ENCODE results near the gene DCAF5. TPM values are rescaled to one million over a fixed set of nuclear protein-coding genes. Genes with fewer than 3 reads are reported as not detected.
"Not testable (repeated sequence)": the region's sequence is repeated elsewhere in the genome, so short reads cannot be mapped to it uniquely, and the experiment has no call there.

The DCAF5 gene
- polyA plus RNA-seq, 3 donors, result 22.2 to 55.1 (median 30.6) TPM

DNA sequence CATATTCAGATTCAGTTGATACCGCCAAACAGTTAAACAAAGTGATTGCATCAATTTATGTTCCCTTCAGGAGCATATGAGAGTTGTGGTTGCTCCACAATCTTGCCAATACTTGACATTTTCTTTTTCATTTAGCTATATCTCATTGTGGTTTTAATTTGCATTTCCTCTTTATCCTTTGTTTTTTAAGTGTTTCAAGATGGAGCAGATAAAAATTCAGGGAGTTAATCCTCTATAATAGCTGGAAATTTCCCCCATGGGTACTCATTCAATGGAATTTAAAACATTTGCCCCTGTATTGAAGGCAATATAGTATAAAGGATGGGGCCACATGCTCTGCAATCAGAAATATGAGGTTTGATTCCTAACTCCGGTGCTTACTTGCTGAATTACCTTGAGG is 37.3 kb upstream of the DCAF5 start:
- H3K4me2 ChIP-seq (replicated peaks; ENCODE audit: extremely low read depth, low read length, poor library complexity, severe bottlenecking), result no peak overlapping the region
- no peak overlapping the region for H3K27ac Mint-ChIP-seq
- H3K79me2 ChIP-seq (ENCODE audit: insufficient read depth, low read length), result no peaks in the 10 kb centered on the region
- no peak overlapping the region for H3K4me3 Mint-ChIP-seq
- H4K20me1 ChIP-seq (ENCODE audit: insufficient read depth, low read length), result no peaks in the 10 kb centered on the region
- H3K36me3 ChIP-seq (replicated peaks in 1 of 2; ENCODE audit: control insufficient read depth in 1 of 2, insufficient read depth in 2 of 2, low read length in 2 of 2), result no peaks in the 10 kb centered on the region
- peaks cover 1 to 11% (median 6%) of the 10 kb centered on the region in 3 donors for H3K27me3 Mint-ChIP-seq (ENCODE audit: low read depth in 3 of 3)
- intact Hi-C loops (cut with micrococcal nuclease), result no loop called here
- H3K27me3 ChIP-seq (ENCODE audit: control insufficient read depth in 2 of 2, insufficient read depth in 2 of 2, low read length in 2 of 2), result no peaks in the 10 kb centered on the region
- H3K4me3 ChIP-seq (replicated peaks in 1 of 3; ENCODE audit: low read depth in 2 of 3, low read length in 3 of 3), result no peak overlapping the region
- no peaks in the 10 kb centered on the region for H3K9me3 ChIP-seq (replicated peaks in 1 of 2; ENCODE audit: control insufficient read depth in 1 of 2, insufficient read depth in 1 of 2, low read length in 2 of 2)
- H3K27ac ChIP-seq (ENCODE audit: low read depth in 1 of 2, low read length in 2 of 2), result no peak overlapping the region
- peaks cover 9% of the 10 kb centered on the region in 2 donors for H3K4me1 ChIP-seq (ENCODE audit: control insufficient read depth in 1 of 2, insufficient read depth in 2 of 2, low read length in 2 of 2)
- no peak overlapping the region for H2AFZ ChIP-seq (ENCODE audit: insufficient read depth, low read depth, low read length, poor library complexity, severe bottlenecking)
- H3K9ac ChIP-seq (ENCODE audit: insufficient read depth, low read length, poor library complexity, severe bottlenecking), result no peak overlapping the region
- peaks cover 11% of the 10 kb centered on the region for H3K4me1 Mint-ChIP-seq
- no peak for TF ChIP-seq CTCF (IDR thresholded peaks at IDR 0.05)
- no peaks in the 10 kb centered on the region for H3K36me3 Mint-ChIP-seq
- peaks cover 0 to 2% (median 0%) of the 10 kb centered on the region in 7 donors for H3K9me3 Mint-ChIP-seq
- WGBS (ENCODE audit: insufficient coverage), result no CpG with 5 or more reads among the region's 2 CpGs
- DNase-seq, result no peak

DNA sequence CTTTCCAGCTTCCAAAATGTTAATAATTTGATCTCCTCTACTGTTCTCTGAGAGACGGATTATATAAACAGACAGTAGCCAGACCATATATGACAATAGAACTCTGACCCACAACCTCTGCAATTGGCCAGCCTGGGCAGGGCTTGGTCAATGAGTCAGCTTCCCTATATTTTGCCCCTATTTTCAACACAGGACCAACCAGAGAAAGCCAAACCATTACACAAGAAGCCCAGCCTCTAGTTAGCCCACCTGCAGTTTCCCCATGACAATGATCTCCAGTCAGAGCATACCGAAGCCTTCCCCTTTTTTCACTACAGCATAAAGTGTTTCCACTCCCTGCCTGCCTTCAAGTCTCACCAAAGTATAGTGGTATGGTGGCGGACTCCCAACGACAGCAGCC is 30.8 kb upstream of the DCAF5 start:
- TF ChIP-seq CTCF (IDR thresholded peaks at IDR 0.05), result no peak
- WGBS (ENCODE audit: insufficient coverage), result 63% methylated on average over 1 of the region's 4 CpGs
- H4K20me1 ChIP-seq (ENCODE audit: insufficient read depth, low read length), result no peaks in the 10 kb centered on the region
- no peaks in the 10 kb centered on the region for H3K9me3 ChIP-seq (replicated peaks in 1 of 2; ENCODE audit: control insufficient read depth in 1 of 2, insufficient read depth in 1 of 2, low read length in 2 of 2)
- H3K4me3 Mint-ChIP-seq, result no peak overlapping the region
- no peak overlapping the region for H3K4me3 ChIP-seq (replicated peaks in 1 of 3; ENCODE audit: low read depth in 2 of 3, low read length in 3 of 3)
- H3K27me3 Mint-ChIP-seq (ENCODE audit: low read depth in 3 of 3), result peaks cover 1 to 6% (median 4%) of the 10 kb centered on the region in 3 donors
- H3K27ac Mint-ChIP-seq, result no peak overlapping the region
- intact Hi-C loops (cut with micrococcal nuclease), result no loop called here
- H3K27ac ChIP-seq (ENCODE audit: low read depth in 1 of 2, low read length in 2 of 2), result no peak overlapping the region
- no peaks in the 10 kb centered on the region for H3K36me3 ChIP-seq (replicated peaks in 1 of 2; ENCODE audit: control insufficient read depth in 1 of 2, insufficient read depth in 2 of 2, low read length in 2 of 2)
- H3K4me1 Mint-ChIP-seq, result peaks cover 11% of the 10 kb centered on the region
- H3K36me3 Mint-ChIP-seq, result no peaks in the 10 kb centered on the region
- peaks cover 0 to 2% (median 0%) of the 10 kb centered on the region in 7 donors for H3K9me3 Mint-ChIP-seq
- no peak overlapping the region for H3K4me2 ChIP-seq (replicated peaks; ENCODE audit: extremely low read depth, low read length, poor library complexity, severe bottlenecking)
- H3K9ac ChIP-seq (ENCODE audit: insufficient read depth, low read length, poor library complexity, severe bottlenecking), result no peak overlapping the region
- H3K4me1 ChIP-seq (ENCODE audit: control insufficient read depth in 1 of 2, insufficient read depth in 2 of 2, low read length in 2 of 2), result peaks cover 6 to 7% of the 10 kb centered on the region in 2 donors
- peak; percentile 41 to 68 (median 43) for DNase-seq
- no peak overlapping the region for H2AFZ ChIP-seq (ENCODE audit: insufficient read depth, low read depth, low read length, poor library complexity, severe bottlenecking)
- H3K79me2 ChIP-seq (ENCODE audit: insufficient read depth, low read length), result no peaks in the 10 kb centered on the region
- H3K27me3 ChIP-seq (ENCODE audit: control insufficient read depth in 2 of 2, insufficient read depth in 2 of 2, low read length in 2 of 2), result no peaks in the 10 kb centered on the region

DNA sequence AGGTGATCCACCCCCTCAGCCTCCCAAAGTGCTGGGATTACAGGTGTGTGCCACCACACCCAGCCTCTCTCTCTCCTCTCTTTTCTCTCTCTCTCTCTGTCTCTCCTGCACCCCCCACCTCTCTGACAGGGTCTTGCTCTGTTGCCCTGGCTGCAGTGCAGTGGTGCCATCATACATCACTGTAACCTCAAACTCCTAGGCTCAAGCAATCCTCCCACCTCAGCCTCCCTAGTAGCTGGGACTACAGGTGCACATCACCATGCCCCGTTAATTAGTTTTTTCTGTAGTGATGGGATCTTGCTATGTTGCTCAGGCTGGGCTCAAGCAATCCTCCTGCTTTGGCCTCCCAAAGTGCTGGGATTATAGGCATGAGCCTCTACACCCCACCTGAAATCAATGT is 29.7 kb upstream of the DCAF5 start:
- H3K4me2 ChIP-seq (replicated peaks; ENCODE audit: extremely low read depth, low read length, poor library complexity, severe bottlenecking); H3K79me2 ChIP-seq (ENCODE audit: insufficient read depth, low read length); H4K20me1 ChIP-seq (ENCODE audit: insufficient read depth, low read length); H3K4me3 ChIP-seq (replicated peaks in 1 of 3; ENCODE audit: low read depth in 2 of 3, low read length in 3 of 3); H3K9me3 ChIP-seq (replicated peaks in 1 of 2; ENCODE audit: control insufficient read depth in 1 of 2, insufficient read depth in 1 of 2, low read length in 2 of 2); H3K4me3 Mint-ChIP-seq; H3K36me3 ChIP-seq (replicated peaks in 1 of 2; ENCODE audit: control insufficient read depth in 1 of 2, insufficient read depth in 2 of 2, low read length in 2 of 2); H3K27ac Mint-ChIP-seq; H3K9ac ChIP-seq (ENCODE audit: insufficient read depth, low read length, poor library complexity, severe bottlenecking); H3K4me1 ChIP-seq (ENCODE audit: control insufficient read depth in 1 of 2, insufficient read depth in 2 of 2, low read length in 2 of 2); H3K27ac ChIP-seq (ENCODE audit: low read depth in 1 of 2, low read length in 2 of 2); H3K36me3 Mint-ChIP-seq; H3K27me3 ChIP-seq (ENCODE audit: control insufficient read depth in 2 of 2, insufficient read depth in 2 of 2, low read length in 2 of 2); H2AFZ ChIP-seq (ENCODE audit: insufficient read depth, low read depth, low read length, poor library complexity, severe bottlenecking); H3K9me3 Mint-ChIP-seq; intact Hi-C loops (cut with micrococcal nuclease); H3K27me3 Mint-ChIP-seq (ENCODE audit: low read depth in 3 of 3); DNase-seq: not testable (repeated sequence)
- peaks cover 11% of the 10 kb centered on the region for H3K4me1 Mint-ChIP-seq
- no CpG with 5 or more reads among the region's 1 CpG for WGBS (ENCODE audit: insufficient coverage)

All from CD14-positive monocyte (primary cell).